Endodermal cell (in vitro differentiated cells): ENCODE results near the gene DUOX1. TPM values are rescaled to one million over a fixed set of nuclear protein-coding genes. Genes with fewer than 3 reads are reported as not detected.
A peak's percentile ranks its signal among the peaks of the same experiment; 100 is the strongest.

Source experiments
- DNase-seq: peaks from one replicate; pipeline ENCODE4 v3.0.0-alpha.2; 2017
- H3K27ac ChIP-seq: 2 replicates; pipeline ENCODE4 v1.5.1; 2013; ENCODE audit warnings: mild to moderate bottlenecking, low read depth, low read length, moderate library complexity
- H3K27me3 ChIP-seq: 2 replicates; pipeline ENCODE4 v1.6.1; 2013; ENCODE audit warnings: mild to moderate bottlenecking, low read length, moderate library complexity; ENCODE audit not compliant: insufficient read depth, control insufficient read depth, poor library complexity, severe bottlenecking
- H3K36me3 ChIP-seq: 2 replicates; pipeline ENCODE4 v1.7.0; 2013; ENCODE audit warnings: mild to moderate bottlenecking, low read length, moderate library complexity; ENCODE audit not compliant: control insufficient read depth, insufficient read depth
- H3K4me1 ChIP-seq: one replicate; pipeline ENCODE4 v1.7.0; 2013; ENCODE audit warnings: low read length; ENCODE audit not compliant: control insufficient read depth, insufficient read depth
- H3K4me3 ChIP-seq: 2 replicates; pipeline ENCODE4 v1.5.1; 2013; ENCODE audit warnings: mild to moderate bottlenecking, low read length, moderate library complexity
- H3K9ac ChIP-seq: 2 replicates; pipeline ENCODE4 v1.6.1; 2013; ENCODE audit warnings: mild to moderate bottlenecking, low read length, moderate library complexity; ENCODE audit not compliant: poor library complexity, severe bottlenecking; ENCODE audit errors: extremely low read depth
- H3K9me3 ChIP-seq: 2 replicates; pipeline ENCODE4 v1.6.1; 2013; ENCODE audit warnings: mild to moderate bottlenecking, low read length, moderate library complexity; ENCODE audit not compliant: control insufficient read depth
- H3K27ac Mint-ChIP-seq: 2 replicates; pipeline ENCODE4 v1.8.0; 2020; ENCODE audit warnings: mixed read lengths
- H3K27me3 Mint-ChIP-seq: 2 replicates; pipeline ENCODE4 v1.8.0; 2021; ENCODE audit warnings: mild to moderate bottlenecking, mixed read lengths; ENCODE audit not compliant: insufficient read depth
- H3K36me3 Mint-ChIP-seq: 2 replicates; pipeline ENCODE4 v1.8.0; 2020; ENCODE audit warnings: low read depth, mixed read lengths
- H3K4me1 Mint-ChIP-seq: 2 replicates; pipeline ENCODE4 v1.8.0; 2020; ENCODE audit warnings: mixed read lengths
- H3K4me3 Mint-ChIP-seq: 2 replicates; pipeline ENCODE4 v1.8.0; 2020; ENCODE audit warnings: mild to moderate bottlenecking, moderate library complexity, mixed read lengths
- H3K9me3 Mint-ChIP-seq: 2 replicates; pipeline ENCODE4 v1.8.0; 2020; ENCODE audit warnings: mild to moderate bottlenecking, mixed read lengths
- WGBS, 2 experiments: methylation state at CpG; one replicate each; pipeline versions ENCODE4 v1.1.5 to v1.1.7; 2013; ENCODE audit warnings: missing lambda C conversion rate in 2 of 2, mixed read lengths in 1 of 2; ENCODE audit not compliant: insufficient coverage in 1 of 2, insufficient read length in 1 of 2; 5-methylcytosine and 5-hydroxymethylcytosine counted together
- total RNA-seq, 2 donors: library from RNA; stranded (reverse); fragmentation: NEBNext Ultra II Directional in 1 of 2; extraction: Animal tissue kit (Norgen Biotek cat#: 25700) in 1 of 2; gene quantifications; 2 replicates in 1 of 2; 3 replicates in 1 of 2; pipeline ENCODE4 v1.2.1, GENCODE V29; 2021
- TF ChIP-seq, protein P1 (sequence below): fragments of 200-600 bp; sonication (generic); conservative IDR thresholded peaks from 2 replicates; pipeline ENCODE4 v1.5.0; 2021; ENCODE audit warnings: antibody characterized with exemption, mild to moderate bottlenecking

The DUOX1 gene
- total RNA-seq, 2 donors from 2014 or later: 1.2 to 1.9 TPM

DNA sequence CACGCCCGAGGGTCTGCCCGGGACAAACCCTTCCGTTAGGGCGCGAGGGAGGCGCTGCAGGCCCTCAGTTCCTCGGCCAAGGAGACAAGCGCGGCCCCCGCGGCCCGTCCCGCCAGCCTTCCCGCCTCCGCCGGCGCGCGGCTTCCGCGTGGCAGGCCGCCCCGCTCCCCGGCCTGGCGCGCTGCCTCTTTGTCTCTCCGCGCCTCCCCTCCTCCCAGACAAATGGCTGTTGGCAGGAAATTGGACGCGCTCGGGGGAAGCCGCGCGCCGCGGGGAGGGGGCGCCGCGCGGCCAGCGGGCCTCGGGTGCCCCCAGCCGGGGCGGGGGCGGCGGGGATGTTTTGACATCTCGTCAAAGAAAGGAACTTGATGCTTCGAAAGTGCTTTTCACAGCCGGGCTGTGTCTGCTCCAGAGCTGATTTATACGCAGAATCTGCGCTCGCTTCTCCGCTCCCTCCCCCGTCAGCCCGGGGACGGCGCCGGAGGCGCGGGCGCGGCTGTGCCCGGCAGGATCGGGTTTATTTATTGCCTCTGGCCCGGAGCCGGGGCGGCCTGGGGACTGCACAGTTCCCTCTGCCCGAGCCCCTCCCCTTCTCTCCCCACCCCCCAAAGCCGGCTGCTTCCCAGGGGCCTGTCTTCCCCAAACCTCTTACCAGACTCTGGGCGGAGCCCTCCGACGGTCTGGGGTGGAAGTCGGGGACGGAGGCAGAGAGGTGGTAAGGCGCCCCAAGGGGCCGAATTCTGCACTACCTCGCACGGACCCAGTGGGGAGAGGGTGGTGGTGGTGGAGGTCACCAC is 37.2 kb downstream of the DUOX1 start:
- Histone ChIP-seq H3K9me3 (no peaks in the 10 kb centered on the region), H3K27me3 (no peaks in the 10 kb centered on the region), H3K36me3 (no peaks in the 10 kb centered on the region), H3K4me3 (peak overlapping the region; percentile 77), H3K27ac (peak overlapping the region; percentile 99), H3K4me1 (no peaks in the 10 kb centered on the region), H3K9ac (peak overlapping the region; percentile 90)
- Mint-ChIP-seq H3K4me1 (peaks cover 11% of the 10 kb centered on the region), H3K4me3 (peak overlapping the region; percentile 51), H3K36me3 (peaks cover 6% of the 10 kb centered on the region), H3K9me3 (no peaks in the 10 kb centered on the region), H3K27ac (no peak overlapping the region), H3K27me3 (no peaks in the 10 kb centered on the region)
- DNase-seq: peak; percentile 96
- 2% methylated on average over 9 to 79 of the region's 79 CpGs for WGBS, 2 experiments
- TF ChIP-seq, protein P1, sequence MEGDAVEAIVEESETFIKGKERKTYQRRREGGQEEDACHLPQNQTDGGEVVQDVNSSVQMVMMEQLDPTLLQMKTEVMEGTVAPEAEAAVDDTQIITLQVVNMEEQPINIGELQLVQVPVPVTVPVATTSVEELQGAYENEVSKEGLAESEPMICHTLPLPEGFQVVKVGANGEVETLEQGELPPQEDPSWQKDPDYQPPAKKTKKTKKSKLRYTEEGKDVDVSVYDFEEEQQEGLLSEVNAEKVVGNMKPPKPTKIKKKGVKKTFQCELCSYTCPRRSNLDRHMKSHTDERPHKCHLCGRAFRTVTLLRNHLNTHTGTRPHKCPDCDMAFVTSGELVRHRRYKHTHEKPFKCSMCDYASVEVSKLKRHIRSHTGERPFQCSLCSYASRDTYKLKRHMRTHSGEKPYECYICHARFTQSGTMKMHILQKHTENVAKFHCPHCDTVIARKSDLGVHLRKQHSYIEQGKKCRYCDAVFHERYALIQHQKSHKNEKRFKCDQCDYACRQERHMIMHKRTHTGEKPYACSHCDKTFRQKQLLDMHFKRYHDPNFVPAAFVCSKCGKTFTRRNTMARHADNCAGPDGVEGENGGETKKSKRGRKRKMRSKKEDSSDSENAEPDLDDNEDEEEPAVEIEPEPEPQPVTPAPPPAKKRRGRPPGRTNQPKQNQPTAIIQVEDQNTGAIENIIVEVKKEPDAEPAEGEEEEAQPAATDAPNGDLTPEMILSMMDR: peak; percentile 78

DNA sequence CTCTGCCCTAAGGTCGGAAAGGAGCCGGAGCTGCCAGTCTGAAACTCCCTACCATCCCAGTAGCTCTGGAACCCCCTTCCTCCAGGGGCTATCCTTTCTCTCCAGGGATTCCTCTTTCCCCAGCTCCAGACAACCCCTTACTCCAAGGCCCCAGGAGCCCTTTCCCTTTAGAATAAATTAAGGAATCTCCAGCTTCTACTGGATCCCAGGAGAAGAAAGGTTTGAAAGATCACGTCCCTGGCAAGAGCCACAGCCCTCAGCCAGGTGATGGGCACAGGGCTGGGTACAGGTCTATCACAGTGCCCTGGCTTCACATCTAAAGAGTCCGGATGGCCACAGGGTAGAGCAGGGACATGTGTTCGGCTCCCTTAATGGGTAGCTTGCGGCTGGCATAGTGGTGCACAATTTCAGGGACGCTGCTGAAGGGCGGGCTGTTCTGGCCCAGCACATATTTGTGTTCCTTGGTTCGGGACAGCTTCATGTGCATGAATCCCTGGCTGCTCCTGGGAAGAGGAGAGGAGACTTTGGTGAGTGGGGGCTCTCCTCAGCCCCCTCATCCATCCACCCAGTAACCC is 37.9 kb downstream of the DUOX1 start:
- Mint-ChIP-seq H3K4me3 (peak overlapping the region; percentile 51), H3K27me3 (no peaks in the 10 kb centered on the region), H3K9me3 (no peaks in the 10 kb centered on the region), H3K27ac (no peak overlapping the region), H3K4me1 (peaks cover 14% of the 10 kb centered on the region), H3K36me3 (peaks cover 6% of the 10 kb centered on the region)
- Histone ChIP-seq H3K4me1 (peaks cover 2% of the 10 kb centered on the region), H3K9me3 (no peaks in the 10 kb centered on the region), H3K4me3 (peak overlapping the region; percentile 77), H3K27ac (peak overlapping the region; percentile 99), H3K9ac (no peak overlapping the region), H3K27me3 (no peaks in the 10 kb centered on the region), H3K36me3 (no peaks in the 10 kb centered on the region)
- WGBS, 2 experiments: 81 to 94% methylated on average over 6 to 9 of the region's 9 CpGs
- no peak for DNase-seq
- TF ChIP-seq, protein P1: no peak

DNA sequence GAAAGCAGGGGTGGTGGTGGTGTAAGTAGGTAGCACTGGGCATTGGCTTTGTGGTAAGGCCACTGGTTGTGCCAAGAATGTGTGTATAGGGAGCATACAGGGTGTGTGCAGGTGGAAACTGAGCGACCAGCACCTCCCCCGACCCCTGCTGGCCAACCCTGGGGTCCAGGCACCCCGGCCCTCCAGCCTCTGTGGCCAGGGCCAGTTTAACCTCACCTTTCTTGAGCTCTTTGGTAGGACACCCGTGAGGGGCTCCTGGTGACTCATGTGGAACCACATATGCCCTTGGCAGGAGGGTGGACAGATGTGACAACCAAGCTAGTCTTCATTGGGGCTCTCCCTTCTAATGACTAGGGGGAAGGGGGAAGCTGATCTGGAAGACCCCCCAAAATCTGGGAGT is 38.5 kb downstream of the DUOX1 start:
- H3K9me3 Mint-ChIP-seq: no peaks in the 10 kb centered on the region
- Histone ChIP-seq H3K4me3 (no peak overlapping the region), H3K4me1 (peaks cover 4% of the 10 kb centered on the region), H3K36me3 (no peaks in the 10 kb centered on the region), H3K9me3 (no peaks in the 10 kb centered on the region), H3K27ac (no peak overlapping the region), H3K9ac (no peak overlapping the region), H3K27me3 (no peaks in the 10 kb centered on the region)
- 90 to 94% methylated on average over 2 to 4 of the region's 4 CpGs for WGBS, 2 experiments
- H3K4me3 Mint-ChIP-seq: no peak overlapping the region
- TF ChIP-seq, protein P1: no peak
- peaks cover 19% of the 10 kb centered on the region for H3K4me1 Mint-ChIP-seq
- no peaks in the 10 kb centered on the region for H3K27me3 Mint-ChIP-seq
- no peak for DNase-seq
- peaks cover 6% of the 10 kb centered on the region for H3K36me3 Mint-ChIP-seq
- no peak overlapping the region for H3K27ac Mint-ChIP-seq
